ENCODE results near the gene MSH5.

The MSH5 gene

DNA sequence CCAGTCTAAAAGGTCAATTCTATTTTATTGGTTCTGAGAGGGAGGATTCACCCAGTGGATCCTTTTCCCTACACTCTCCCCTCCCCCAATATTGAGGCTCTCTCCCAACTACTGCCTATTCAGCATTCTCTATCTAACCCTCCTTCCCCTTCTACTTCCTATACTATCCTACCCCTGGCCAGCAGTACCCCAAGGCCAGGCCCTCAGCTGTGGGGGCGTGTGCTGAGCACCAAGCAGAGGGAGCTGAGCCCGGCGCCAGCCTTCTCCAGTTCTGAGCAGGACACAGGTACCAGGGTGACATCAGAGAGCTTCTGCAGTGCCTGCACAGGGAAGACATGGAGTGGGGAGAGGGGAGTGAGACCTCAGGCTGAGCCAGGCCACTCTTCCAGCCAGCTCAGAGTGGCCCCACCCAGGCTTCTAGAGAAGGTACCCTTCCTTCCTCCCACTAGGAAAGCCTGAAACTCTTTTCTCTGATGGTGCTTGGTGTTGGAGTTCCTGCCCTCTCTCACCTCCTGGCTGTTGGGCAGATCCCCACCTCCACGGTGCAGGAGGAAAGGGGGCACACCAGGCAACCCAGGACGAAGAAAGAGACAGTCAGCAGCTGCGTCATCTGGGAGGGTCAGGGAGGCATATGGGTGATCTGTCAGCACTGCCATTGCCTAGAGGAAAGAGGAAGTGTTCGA is 12.6 kb upstream of the MSH5 start:
- TF ChIP-seq, protein P1, sequence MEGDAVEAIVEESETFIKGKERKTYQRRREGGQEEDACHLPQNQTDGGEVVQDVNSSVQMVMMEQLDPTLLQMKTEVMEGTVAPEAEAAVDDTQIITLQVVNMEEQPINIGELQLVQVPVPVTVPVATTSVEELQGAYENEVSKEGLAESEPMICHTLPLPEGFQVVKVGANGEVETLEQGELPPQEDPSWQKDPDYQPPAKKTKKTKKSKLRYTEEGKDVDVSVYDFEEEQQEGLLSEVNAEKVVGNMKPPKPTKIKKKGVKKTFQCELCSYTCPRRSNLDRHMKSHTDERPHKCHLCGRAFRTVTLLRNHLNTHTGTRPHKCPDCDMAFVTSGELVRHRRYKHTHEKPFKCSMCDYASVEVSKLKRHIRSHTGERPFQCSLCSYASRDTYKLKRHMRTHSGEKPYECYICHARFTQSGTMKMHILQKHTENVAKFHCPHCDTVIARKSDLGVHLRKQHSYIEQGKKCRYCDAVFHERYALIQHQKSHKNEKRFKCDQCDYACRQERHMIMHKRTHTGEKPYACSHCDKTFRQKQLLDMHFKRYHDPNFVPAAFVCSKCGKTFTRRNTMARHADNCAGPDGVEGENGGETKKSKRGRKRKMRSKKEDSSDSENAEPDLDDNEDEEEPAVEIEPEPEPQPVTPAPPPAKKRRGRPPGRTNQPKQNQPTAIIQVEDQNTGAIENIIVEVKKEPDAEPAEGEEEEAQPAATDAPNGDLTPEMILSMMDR (IDR thresholded peaks at IDR 0.05; ENCODE audit: low read depth, low read length): no peak
- Histone ChIP-seq H3K4me1 (no peaks in the 10 kb centered on the region; the same call in 1 of the 2 replicates), H3K27me3 (no peaks in the 10 kb centered on the region), H3K9me3 (no peaks in the 10 kb centered on the region), H3K36me3 (peaks cover 9% of the 10 kb centered on the region), H3K4me3 (ENCODE audit: low read depth, low read length) (no peak overlapping the region)
- DNase-seq: no peak

DNA sequence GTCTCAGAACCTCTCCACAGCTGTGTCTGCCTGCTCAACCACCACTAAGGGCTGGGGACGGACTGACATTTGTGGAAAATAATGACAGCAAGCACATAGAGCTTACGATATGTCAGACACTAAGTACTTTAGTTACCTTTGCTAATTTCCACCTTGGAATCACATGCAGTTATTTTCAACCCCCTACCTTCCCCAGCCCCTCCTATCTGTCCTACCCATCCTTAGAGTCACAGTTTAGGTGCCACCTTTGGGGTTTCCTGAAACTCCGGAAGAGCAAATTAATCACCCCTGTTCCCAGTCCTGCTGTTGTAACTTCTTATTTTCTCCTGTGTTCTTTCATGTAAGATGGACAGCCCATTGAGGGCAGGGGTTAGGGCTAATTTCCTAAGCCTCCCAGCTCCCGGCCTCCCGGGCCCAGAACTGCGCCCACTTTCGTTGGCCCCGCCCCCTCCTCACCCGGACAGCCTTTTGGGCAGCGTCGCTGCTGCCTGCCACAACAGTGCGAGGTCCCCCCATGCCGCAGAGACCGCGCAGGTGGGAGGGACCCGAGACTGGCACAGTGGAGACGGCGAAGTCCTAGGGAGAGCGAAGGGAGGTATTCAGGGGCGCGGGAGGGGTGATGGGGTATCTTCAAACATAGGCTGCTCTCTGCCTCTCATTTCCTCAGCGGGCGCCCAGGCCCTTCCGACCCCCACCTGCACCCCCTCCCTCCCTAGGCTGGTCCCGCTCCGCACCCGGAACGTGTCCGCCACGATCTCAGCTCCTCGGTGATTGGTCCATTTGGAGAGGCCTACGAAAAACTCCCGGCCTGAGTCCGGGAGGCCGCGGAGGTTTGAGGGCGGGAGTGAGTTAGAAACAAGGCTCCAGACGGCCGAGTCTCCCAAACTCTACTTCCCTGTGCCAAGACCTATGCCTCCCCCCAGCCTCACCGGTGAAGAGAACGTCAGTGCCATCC is 11.8 kb upstream of the MSH5 start:
- H3K4me1 ChIP-seq: no peaks in the 10 kb centered on the region; the same call in 1 of the 2 replicates
- no peaks in the 10 kb centered on the region for H3K27me3 ChIP-seq
- TF ChIP-seq, protein P1 (IDR thresholded peaks at IDR 0.05; ENCODE audit: low read depth, low read length): no peak
- DNase-seq: no peak
- no peak overlapping the region for H3K4me3 ChIP-seq (ENCODE audit: low read depth, low read length)
- peaks cover 13% of the 10 kb centered on the region for H3K36me3 ChIP-seq
- no peaks in the 10 kb centered on the region for H3K9me3 ChIP-seq

DNA sequence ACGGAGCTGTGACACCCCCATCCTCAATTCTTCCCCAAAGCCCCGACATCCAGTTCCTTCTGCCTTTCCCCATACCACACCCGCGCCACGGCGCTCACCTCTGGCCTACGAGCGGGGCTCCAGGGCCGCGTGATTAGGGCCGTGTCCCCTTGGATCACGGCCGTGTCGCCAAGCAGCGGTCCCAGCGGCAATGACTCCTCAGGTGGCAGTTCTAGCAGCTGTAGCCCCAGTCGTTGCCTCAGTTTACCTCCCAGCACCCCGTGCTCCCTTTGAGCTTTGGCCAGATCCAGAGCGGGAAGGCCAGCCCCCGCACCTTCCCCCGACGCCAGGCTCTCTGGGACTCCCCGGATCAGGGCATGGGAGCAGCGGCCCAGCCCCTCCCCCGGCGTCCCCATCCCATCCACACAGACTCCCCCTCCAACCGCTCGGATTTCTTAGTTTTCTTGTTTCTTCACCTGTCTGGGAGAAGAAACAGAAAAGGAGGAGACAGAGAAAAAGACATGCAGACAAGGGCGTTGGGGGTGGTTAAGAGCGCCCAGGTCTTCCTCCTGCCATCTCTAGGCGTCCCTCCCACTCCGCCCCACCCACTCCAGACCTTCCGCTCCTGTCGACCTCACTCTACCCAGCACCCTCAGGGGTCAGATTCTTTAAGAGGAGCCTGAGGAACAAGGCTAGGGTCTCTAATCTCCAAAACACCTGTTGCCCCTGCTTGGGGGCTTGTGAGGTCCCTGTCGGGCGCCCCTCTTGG is 10.9 kb upstream of the MSH5 start, which contains the start of gene DDAH2:
DDAH2 (minus strand) TSS at position 533 of the 748 bp plus-strand sequence; CDS start at position 395, 138 bp downstream.
- H3K4me3 ChIP-seq (ENCODE audit: low read depth, low read length): peak within 1 kb of the TSS; percentile 80
- no peaks in the 10 kb centered on the region for H3K4me1 ChIP-seq
- no peaks in the 10 kb centered on the region for H3K9me3 ChIP-seq
- H3K27me3 ChIP-seq: no peaks in the 10 kb centered on the region
- TF ChIP-seq, protein P1 (IDR thresholded peaks at IDR 0.05; ENCODE audit: low read depth, low read length): no peak; the same call in 1 of the 2 replicates
- H3K36me3 ChIP-seq: peaks cover 22% of the 10 kb centered on the region
- DNase-seq: no peak

DNA sequence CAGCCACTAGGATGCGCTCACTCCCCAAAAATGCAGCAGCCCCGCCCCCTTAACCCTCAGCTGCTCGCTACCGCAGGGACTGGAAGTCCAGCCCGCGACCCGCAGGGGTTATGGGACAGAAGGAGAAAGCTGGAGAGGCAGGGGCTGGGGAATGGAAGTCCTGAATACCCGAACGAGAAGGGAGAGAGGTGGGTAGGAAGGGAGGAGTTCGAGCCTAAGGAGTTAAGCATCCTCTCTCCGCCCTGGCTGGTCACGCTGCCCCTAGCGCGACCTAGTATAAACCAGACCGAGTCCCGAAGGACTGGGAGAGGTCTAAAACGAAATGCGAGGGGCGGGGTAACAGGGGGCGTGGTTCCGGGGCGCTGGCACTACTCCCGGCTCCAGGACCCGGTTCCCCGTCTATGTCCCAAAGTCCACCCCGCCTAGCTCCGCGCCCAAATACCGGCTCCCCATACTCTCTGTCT is 10.3 kb upstream of the MSH5 start:
- no peaks in the 10 kb centered on the region for H3K27me3 ChIP-seq
- no peaks in the 10 kb centered on the region for H3K9me3 ChIP-seq
- H3K4me3 ChIP-seq (ENCODE audit: low read depth, low read length): peak overlapping the region; percentile 80
- DNase-seq: peak; percentile 86
- no peaks in the 10 kb centered on the region; the same call in 1 of the 2 replicates for H3K4me1 ChIP-seq
- TF ChIP-seq, protein P1 (IDR thresholded peaks at IDR 0.05; ENCODE audit: low read depth, low read length): peak; percentile 67; the same call in 1 of the 2 replicates
- peaks cover 26% of the 10 kb centered on the region for H3K36me3 ChIP-seq

DNA sequence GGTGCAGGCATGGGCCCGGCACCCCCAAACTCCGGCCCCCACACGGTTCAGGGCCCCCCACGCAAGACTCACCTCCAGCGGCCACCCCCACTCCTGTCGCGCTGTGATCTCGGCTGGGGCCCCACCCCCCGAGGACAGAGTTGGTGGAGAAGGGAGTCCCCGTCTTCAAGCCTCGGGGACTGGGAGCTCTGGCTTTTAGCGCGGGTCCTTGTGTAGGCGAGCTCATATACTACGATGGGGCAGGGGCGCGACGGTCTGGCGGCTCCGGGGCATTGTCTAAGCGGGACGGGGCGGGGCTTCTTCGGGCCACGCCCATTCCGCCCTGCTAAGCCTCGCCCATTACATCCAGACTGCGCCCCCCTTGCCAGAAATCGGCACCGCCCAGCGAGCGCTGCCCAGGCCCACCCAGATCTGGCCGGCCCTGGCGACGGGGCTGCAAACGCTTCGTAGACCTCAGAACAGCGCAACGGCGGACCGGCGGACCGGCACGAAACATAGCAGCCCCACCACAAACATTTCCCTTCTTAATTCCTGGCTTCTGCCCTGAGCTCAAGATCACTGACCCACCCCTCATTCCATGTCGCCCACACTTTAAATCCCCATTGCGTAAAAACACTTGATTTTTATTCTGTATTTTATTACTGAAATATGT is 9.7 kb upstream of the MSH5 start:
- H3K4me3 ChIP-seq (ENCODE audit: low read depth, low read length): peak overlapping the region; percentile 80
- no peaks in the 10 kb centered on the region for H3K9me3 ChIP-seq
- H3K27me3 ChIP-seq: no peaks in the 10 kb centered on the region
- TF ChIP-seq, protein P1 (IDR thresholded peaks at IDR 0.05; ENCODE audit: low read depth, low read length): no peak
- H3K36me3 ChIP-seq: peaks cover 26% of the 10 kb centered on the region
- no peaks in the 10 kb centered on the region; the same call in 1 of the 2 replicates for H3K4me1 ChIP-seq
- DNase-seq: peak; percentile 96

Measured in BE2C (cell line).